ENCODE measurements around the gene RASL12.

Gene RASL12

GRCh38 chr15:65054333-65055200 lies 13.2 kb downstream of the RASL12 start:
- DNase-seq (ENCODE audit: low read depth in 2 of 2) = peak; percentile 76 to 77
- TF ChIP-seq, protein P1, sequence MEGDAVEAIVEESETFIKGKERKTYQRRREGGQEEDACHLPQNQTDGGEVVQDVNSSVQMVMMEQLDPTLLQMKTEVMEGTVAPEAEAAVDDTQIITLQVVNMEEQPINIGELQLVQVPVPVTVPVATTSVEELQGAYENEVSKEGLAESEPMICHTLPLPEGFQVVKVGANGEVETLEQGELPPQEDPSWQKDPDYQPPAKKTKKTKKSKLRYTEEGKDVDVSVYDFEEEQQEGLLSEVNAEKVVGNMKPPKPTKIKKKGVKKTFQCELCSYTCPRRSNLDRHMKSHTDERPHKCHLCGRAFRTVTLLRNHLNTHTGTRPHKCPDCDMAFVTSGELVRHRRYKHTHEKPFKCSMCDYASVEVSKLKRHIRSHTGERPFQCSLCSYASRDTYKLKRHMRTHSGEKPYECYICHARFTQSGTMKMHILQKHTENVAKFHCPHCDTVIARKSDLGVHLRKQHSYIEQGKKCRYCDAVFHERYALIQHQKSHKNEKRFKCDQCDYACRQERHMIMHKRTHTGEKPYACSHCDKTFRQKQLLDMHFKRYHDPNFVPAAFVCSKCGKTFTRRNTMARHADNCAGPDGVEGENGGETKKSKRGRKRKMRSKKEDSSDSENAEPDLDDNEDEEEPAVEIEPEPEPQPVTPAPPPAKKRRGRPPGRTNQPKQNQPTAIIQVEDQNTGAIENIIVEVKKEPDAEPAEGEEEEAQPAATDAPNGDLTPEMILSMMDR (IDR thresholded peaks at IDR 0.05; ENCODE audit: low read depth, low read length) = peak; percentile 98
- no peak overlapping the region for H3K4me3 ChIP-seq (replicated peaks in 1 of 2; ENCODE audit: low read depth in 2 of 2, low read length in 2 of 2)

- no peak overlapping the region for H3K4me3 ChIP-seq (replicated peaks in 1 of 2; ENCODE audit: low read depth in 2 of 2, low read length in 2 of 2)
- no peak for DNase-seq (ENCODE audit: low read depth in 2 of 2)
- TF ChIP-seq, protein P1 (IDR thresholded peaks at IDR 0.05; ENCODE audit: low read depth, low read length) = no peak
Observed at GRCh38 chr15:65052956-65053355, 14.8 kb downstream of the RASL12 start.

GRCh38 chr15:65051266-65051665 lies 16.5 kb downstream of the RASL12 start:
- H3K4me3 ChIP-seq (replicated peaks in 1 of 2; ENCODE audit: low read depth in 2 of 2, low read length in 2 of 2) = no peak overlapping the region
- TF ChIP-seq, protein P1 (IDR thresholded peaks at IDR 0.05; ENCODE audit: low read depth, low read length) = no peak
- no peak for DNase-seq (ENCODE audit: low read depth in 2 of 2)

DNA sequence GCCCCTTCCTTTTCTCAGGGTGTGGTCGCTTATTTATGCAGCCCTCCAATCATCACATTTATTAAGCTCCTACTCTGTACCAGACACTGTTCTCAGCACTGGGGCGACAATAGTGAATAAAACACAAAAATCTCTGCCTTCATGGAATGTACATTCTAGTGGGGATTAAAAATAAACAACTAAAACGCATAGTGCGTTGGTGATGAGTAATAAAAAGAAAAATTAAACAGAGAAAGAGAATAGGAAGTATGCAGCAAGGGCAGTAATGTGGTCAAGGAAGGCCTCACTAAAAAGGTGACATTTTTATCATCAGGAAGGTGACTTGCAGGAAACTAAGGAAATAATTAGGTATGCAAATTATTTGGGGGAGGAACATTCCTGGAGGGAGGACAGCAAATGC lies 17.5 kb downstream of the RASL12 start:
- TF ChIP-seq, protein P1 (IDR thresholded peaks at IDR 0.05; ENCODE audit: low read depth, low read length) = no peak
- DNase-seq (ENCODE audit: low read depth in 2 of 2) = no peak
- H3K4me3 ChIP-seq (replicated peaks in 1 of 2; ENCODE audit: low read depth in 2 of 2, low read length in 2 of 2) = no peak overlapping the region

GRCh38 chr15:65049418-65049840 lies 18.4 kb downstream of the RASL12 start:
- TF ChIP-seq, protein P1 (IDR thresholded peaks at IDR 0.05; ENCODE audit: low read depth, low read length) = no peak
- DNase-seq (ENCODE audit: low read depth in 2 of 2) = peak; percentile 91 to 94
- peak overlapping the region; percentile 13 to 26 for H3K4me3 ChIP-seq (replicated peaks in 1 of 2; ENCODE audit: low read depth in 2 of 2, low read length in 2 of 2)

DNA sequence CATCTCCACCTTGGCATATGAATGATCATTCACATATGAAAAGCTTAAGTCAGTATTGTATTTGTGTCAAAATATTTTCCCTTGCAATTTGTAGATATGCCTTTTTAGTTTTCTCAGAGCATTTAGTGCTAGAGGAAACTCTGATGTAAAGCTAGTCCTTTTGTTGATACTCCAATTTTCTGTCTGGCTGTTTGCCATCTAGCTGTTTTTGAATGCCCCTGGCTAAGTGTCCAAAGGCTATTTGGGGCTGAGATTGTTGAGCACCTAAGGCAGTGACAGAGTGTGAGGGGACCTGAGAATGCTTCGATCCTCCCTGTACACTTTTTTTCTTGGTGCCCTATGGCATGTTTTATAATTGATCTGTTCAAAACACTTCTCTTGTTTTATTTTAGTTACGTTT lies 19.6 kb downstream of the RASL12 start:
- no peak for DNase-seq (ENCODE audit: low read depth in 2 of 2)
- H3K4me3 ChIP-seq (replicated peaks in 1 of 2; ENCODE audit: low read depth in 2 of 2, low read length in 2 of 2) = no peak overlapping the region
- TF ChIP-seq, protein P1 (IDR thresholded peaks at IDR 0.05; ENCODE audit: low read depth, low read length) = no peak

Data from cardiac fibroblast (primary cell).